Activated CD4-positive, alpha-beta T cell treated with anti-CD3 and anti-CD28 coated beads, Interleukin-2, amount 50 U/mL, for 4 hours (primary cell): ENCODE measurements around the gene THOP1.
A peak's percentile ranks its signal among the peaks of the same experiment; 100 is the strongest.

ENCODE experiments used
- DNase-seq, 2 experiments: peaks; one replicate each; pipeline ENCODE4 v3.0.0-alpha.2; 2020

THOP1 gene

DNA sequence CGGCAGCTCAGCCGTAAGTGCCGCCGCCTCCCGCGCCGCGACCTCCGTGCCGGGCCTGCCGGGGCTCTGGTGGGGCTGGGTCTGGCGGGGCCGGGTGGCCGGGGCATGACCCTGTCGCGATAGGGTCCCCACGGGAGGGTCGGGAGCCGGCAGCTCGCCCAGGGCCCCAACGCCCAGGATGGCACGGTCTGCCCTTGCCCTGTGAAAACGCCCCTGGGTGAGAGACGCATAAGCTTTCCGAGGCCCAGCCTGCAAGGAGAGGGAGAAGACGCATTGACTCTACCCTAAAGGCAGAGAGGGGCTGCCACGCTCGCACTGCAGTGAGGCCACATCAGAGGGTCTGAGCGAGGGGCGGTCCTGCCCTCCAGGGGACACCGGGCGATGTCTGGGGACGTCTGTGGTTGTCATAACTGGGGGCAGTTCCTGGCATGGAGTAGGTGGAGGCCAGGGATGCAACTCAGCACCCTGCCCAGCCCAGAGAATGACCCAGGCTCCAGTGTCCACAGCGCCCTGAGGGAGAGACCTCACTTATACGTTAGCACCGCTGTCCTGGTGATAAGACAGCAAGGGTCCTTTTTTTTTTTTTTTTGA, 34.9 kb downstream of the THOP1 start:
- no peak for DNase-seq

DNA sequence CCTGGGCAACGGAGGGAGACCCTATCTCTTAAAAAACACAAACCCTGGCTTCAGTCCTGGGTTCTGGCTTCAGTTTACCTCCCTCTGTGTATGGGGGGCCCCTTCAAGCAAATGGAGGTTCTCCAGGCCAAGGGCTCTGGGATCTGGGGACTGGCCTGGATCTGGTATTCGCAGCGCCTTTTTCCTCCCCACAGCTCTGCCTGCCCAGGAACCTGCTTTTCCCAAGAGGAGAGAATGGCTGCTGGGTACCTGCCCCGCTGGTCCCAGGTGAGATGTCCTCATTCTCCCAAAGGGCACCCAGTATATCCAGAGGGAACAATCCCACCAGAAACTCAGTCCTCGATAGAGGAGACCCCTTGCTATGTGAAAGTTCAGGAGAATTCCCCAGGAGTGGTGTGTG, 37.5 kb downstream of the THOP1 start:
- DNase-seq: no peak

DNA sequence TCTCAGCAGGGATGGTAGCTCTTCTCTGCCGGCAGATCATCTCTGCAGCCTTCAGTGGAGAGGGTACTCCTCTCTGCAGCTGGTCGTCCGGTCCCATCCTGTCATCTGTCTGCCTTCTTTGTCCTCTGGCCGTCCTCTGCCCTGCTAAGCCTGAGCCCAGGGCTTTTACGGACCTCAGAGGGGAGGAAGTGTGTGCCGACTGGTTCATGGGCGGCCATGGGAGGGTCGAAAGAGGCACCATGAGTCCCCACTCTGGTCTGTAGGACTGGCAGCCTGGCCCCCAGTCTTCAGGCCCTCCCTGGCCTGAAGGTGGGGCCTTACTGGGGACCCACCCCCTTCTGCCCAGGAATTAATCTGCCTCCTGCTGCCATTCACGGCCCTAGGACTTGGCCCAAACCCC, 38.3 kb downstream of the THOP1 start:
- DNase-seq: no peak

DNA sequence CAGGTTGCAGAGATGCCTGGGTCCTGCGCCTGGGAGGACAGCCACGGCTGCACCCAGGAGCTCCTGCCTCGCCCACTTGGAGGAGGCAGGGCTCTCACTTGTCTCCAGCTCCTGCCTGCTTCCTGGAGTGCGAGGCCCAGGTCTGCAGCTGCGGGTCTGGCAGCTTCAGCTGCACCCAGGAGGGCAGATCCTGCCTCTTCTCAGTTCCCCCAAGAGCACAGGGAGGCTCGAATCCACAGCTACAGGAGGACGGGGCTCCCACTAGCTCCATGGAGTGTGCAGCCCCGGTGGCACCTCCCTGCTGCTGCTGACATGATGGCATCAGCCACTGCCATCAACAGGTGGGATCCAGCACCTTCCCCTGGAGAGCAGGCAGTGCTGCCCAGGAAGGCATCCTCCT, 38.8 kb downstream of the THOP1 start:
- no peak for DNase-seq

DNA sequence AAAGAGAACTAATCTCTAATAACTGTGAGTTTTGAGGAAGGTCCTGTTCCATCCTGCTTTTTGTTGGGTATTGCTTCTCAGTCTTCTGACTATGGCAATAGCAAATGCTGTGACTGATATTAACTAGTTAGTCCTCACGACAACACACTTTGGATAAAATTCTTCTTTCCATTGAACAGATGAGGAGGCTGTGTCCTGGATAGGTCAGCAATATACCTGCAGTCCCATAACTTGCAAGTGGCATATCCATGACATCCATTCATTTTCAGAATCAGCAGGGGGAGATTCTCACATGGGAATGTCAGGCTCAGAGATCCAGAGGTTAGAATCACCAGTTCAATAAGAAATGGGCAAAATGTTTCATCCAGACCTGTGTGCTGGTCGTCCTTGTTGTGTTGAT, 41.7 kb downstream of the THOP1 start:
- DNase-seq: no peak

DNA sequence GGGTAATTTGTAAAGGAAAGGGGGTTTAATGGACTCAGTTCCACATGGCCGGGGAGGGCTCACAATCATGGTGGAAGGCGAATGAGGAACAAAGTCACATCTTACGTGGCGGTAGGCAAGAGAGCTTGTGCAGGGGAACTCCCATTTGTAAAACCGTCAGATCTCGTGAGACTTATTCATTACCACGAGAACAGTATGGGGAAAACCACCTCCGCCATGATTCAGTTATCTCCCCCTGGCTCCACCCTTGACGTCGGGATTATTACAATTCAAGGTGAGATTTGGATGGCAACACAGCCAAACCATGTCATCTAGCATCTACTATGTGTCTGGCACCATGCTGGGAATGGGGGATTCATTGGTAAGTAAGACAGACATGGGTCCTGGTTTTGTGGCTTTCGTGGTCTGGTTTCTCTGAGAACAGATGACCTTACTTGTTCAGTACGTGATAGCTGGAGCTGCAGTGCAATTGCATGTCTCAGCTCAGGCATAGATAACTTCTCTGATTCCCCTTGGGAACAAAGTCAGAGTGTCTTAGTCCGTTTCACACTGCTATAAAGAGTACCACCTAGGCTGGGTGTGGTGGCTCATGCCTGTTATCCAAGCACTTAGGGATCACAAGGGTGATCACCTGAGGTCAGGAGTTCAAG, 42.7 kb downstream of the THOP1 start:
- no peak for DNase-seq

DNA sequence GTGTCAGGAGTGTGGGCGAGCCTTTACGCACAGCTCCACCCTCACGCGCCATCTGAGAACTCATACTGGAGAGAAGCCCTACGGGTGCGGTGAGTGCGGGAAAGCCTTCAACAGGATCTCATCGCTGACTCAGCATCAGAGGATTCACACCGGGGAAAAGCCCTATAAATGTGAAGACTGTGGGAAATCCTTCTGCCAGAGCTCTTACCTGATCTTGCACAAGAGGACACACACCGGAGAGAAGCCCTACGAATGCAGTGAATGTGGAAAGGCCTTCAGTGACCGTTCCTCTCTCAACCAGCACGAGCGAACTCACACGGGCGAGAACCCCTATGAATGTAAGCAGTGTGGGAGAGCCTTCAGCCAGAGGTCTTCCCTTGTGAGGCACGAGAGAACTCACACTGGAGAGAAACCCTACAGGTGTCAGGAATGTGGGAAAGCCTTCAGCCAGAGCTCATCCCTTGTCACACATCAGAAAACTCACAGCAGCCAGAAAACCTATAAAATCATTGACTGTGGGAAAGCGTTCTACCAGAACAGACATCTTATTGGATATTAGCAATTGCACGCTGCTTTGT, 49.1 kb downstream of the THOP1 start:
- DNase-seq: no peak

DNA sequence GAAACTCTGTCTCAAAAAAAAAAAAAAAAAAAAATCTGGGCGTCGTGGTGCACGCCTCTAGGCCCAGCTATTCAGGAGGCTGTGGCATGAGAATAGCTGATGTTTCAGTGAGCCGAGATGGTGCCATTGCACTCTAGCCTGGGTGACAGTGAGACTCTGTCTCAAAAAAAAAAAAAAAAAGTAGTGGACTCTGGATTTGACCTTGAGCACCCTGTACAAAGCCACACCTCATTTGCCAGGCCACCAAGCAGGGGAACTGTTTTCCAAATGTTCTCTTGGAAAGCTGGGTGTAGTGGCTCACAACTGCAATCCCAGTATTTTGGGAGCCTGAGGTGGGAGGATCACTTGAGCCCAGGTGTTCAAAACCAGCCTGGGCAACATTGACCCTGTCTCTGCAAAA, 52.1 kb downstream of the THOP1 start:
- no peak for DNase-seq

DNA sequence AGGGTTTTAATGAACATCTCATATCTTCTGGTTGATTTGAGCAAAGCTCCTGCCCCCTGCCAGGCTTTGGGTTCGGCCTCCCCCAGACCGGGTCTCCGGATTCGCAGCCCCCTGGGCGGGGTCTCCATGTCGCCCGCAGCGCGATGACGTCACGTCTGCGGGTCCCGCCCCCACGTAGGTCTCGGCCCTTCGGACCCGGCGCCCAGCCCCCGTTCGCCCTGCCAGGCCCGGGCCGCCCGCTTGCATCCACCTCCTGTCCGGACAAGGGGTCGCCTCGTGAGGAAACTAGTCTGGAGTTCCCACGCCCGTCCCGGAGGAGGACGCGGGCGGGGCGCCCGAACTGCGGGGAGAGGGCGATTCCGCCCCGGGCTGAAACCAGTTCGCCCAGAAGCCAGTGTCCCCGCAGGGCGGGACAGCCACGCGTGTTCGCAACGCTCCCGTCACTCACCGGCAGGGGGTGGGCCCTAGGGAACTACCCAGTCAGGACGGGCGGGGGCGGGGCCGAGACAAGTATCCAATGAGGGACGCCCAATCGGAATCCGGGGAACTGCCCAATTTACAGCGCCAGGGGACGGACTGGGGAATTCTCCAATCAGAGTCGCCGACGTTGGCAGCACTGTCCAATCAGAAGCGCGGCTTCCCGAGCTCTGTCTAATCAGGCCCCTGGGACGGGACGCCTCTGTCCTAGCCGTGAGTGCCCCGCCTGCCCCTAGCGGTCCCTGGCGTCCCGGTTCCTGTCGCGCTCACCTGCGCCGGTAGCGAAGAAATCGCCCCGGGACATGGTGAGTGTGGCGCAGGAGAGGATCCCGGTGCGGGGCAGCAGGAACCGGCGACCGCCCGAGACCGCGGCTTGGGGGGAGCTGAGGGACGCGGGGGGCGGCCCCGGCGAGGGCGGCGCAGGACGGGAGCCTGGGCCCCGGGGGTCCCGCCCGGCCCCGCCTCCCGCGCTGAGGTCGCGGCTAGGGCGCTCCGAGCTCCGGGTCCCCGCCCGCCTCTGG, 55.8 kb downstream of the THOP1 start, which contains the start of gene ZNF555:
Gene ZNF555, plus strand, starts transcription at position 682 of the 998 bp plus-strand sequence. Its CDS starts 98 bp downstream, at position 780.
- DNase-seq: peak; percentile 99

DNA sequence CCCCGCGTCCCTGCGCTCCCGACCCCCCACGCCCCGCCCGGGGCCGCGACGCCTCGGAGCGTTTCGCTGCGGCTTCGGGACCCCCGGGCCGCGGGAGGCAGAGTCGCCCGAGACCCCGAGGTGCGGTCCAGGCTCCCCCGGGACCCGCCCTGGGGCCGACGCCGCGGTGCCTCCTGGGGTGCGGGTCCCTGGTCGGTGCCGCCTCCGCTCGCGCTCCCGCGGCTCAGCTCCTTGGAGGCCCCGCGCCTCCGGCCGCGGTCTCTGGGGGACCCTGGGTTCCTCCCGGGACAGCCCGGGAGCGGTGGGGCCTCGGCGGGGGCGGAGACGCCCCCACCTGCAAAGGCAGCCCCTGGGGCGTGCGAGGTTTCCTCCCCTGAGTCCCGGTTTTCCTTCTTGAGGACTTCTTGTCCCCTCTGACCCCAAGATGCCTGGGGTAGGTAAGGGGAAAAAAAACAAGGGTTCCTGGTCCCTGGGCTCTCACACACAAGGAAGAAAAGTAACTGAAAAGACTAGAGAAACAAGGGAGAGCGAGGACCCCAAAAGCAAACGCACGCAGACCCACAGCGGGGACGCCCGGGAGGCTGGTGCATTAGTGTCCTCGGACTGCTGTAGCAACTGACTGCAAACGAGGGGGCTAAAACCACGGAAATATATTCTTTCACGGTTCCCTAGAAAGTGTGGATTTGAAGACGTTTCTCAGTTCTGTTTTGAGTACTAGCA, 56.7 kb downstream of the THOP1 start:
- DNase-seq: no peak

DNA sequence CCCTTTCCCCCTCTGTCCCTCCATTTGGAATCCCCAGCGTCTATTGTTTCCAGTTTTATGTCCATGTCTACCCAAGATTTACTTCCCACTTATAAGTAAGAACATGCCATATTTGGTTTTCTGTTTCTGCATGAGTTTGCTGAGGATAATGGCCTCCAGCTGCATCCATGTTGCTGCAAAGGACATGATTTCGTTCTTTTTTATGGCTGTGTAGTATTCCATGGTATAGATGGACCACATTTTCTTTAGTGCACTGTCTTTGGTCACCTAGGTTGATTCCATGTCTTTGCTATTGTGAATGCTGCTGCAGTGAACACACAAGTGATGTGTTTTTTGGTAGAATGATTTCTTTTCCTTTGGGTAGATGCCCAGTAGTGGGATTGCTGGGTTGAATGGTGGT, 59.8 kb downstream of the THOP1 start:
- DNase-seq: no peak

DNA sequence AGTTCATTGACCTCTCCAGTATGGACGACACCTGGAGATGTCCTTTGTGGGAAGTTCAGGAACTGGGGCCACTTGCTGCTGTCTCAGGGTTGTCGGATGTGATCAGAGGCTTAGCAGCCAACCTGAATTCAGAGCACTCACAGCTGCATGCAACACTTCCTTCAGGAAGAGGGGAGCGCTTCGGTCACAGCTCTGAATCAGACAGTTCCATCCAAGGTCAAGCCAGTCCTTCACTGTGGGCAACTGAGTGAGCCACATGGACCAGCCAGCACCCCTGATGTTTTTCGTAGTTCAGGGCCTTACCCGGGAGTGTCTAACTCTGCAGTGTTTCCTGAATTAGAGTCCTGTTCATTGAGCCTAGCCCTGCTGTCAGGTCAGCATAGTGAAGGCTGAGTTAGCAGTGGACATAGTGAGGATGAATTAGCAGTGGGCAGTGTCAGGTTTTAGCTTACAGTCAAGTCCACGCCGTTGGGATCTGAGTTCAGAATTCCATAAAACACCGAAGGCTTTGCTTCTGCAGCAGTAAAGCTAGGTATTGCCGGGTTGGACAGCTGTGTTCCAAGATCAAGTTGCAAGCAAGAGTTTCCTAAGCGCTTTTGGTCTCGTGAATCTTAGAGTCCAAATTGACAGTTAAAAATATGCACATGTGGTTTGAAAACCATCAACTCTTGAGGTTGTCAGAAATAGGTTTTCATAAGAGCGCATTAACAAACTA, 61.0 kb downstream of the THOP1 start:
- DNase-seq: no peak

DNA sequence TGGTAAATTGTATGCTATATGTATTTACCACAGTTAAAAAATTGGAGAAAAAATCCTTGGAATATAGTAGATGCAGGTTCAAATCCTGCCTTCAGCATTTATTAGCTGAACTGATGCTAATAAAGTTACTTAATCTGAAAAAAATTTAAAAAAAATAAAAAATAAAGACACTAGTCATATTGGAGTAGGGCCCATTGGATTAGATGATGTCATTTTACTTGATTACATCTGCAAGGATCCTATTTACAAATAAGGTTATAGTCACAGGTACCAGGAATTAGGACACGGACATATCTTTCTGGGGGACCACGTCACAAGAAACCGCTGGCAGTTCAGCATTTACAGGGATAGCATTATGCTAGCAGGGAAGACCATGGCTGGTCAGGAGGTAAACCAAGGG, 62.2 kb downstream of the THOP1 start:
- DNase-seq: no peak

DNA sequence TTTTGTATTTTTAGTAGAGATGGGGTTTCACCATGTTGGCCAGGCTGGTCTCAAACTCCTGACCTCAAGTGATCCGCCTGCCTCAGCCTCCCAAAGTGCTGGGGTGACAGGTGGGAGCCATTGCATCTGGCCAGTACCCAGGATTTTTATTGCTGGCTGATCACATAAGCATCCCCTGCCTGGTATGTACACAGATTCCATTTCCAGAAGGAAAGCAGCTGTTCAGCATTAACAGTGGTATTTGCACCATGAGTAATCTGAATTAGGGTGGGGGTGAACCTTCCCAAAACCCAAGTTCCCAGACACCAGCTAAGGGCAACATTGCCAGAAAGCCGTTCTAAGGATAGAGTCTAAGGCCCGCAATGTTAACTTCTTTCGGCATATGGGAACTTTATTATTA, 63.3 kb downstream of the THOP1 start:
- no peak for DNase-seq

DNA sequence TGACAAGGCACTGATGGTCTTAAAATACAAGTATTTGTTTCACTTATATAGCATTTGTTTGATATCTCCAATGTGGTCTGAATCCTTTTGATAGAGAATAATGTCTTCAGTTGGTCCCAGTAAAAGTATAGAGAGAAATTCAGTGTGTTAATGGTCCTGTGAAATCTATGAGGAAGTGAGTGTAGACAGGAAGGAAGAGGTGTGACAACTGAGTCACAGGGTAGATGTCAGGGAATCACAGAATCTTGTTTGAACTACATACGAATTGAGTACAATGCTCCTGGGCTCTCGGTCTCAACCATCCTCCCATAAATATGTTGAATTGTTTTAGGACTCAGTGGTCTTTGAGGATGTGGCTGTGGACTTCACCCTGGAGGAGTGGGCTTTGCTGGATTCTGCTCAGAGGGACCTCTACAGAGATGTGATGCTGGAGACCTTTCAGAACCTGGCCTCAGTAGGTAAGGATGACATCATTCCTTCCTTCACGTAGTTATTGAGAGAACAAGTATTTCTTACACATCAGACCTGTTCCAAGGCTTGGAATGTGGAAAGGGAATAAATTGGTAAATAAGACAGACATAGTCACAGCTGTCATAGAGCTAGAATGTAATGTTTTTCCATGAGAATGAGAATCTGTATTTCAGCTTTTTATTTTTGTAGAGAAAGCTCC, 65.1 kb downstream of the THOP1 start:
- DNase-seq: no peak

DNA sequence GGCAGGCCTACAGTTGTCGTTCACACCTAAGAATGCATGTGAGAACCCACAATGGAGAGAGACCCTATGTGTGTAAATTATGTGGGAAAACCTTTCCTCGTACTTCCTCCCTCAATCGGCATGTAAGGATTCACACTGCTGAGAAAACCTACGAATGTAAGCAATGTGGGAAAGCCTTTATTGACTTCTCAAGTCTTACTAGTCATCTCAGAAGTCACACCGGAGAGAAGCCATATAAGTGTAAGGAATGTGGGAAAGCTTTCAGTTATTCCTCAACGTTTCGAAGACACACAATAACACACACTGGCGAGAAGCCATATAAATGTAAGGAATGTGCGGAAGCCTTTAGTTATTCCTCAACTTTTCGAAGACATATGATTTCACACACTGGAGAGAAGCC, 67.3 kb downstream of the THOP1 start:
- no peak for DNase-seq

DNA sequence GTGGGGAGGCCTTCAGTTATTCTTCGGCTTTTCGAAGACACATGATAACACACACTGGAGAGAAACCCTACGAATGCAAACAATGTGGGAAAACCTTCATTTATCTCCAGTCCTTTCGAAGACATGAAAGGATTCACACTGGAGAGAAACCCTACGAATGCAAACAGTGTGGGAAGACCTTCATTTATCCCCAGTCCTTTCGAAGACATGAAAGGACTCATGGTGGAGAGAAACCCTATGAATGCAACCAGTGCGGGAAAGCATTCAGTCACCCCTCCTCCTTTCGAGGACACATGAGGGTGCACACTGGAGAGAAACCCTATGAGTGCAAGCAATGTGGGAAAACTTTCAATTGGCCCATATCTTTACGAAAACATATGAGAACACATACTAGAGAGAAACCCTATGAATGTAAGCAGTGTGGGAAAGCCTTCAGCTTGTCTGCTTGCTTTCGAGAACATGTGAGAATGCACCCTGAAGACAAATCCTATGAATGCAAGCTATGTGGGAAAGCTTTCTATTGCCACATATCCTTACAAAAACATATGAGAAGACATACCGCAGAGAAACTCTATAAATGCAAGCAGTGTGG, 67.8 kb downstream of the THOP1 start:
- no peak for DNase-seq

DNA sequence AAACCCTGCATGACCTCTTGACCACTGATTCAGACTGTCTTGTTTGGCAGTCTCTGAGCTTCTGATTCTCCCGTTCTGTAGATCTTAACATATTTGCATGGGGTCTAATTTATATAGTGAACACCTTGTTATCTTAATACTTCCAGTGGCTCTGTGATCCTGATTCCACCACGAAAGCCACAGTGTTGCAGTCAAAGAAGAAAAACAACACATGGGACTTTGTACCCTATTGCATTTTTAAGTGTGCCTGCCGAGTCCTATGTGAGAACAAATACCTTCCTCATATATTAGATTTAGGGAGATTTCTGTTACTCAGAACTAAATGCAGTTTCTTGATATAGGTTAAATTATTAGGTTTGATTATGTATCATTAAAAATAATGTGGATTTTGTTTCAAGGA, 69.5 kb downstream of the THOP1 start:
- no peak for DNase-seq

DNA sequence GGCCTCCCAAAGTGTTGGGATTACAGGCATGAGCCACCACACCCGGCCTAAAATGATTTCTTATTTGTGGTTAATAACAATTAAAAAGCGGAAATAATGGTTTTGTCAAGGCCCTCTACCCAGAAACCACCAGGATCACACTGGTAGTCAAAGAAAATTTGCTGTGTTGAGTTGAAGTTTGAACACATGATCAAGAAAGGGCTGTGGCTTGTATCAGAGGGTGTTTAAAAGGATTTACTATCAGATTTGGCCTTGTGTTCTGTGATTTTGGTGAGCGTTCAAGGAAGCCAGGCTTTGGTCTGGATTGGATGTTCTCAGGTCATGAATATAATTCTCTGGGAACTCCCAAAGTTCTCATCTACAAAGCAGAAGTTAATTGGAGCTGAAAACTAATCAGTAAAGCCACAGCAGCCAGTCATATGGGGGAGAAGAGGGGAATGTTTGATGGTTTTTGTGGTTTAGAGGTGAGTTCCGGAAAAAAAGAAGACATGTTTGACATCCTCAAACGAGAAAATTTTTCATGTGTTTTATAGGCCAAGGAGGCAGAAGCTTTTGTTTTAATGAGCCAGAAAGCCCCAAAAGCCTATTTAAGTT, 71.3 kb downstream of the THOP1 start:
- no peak for DNase-seq

DNA sequence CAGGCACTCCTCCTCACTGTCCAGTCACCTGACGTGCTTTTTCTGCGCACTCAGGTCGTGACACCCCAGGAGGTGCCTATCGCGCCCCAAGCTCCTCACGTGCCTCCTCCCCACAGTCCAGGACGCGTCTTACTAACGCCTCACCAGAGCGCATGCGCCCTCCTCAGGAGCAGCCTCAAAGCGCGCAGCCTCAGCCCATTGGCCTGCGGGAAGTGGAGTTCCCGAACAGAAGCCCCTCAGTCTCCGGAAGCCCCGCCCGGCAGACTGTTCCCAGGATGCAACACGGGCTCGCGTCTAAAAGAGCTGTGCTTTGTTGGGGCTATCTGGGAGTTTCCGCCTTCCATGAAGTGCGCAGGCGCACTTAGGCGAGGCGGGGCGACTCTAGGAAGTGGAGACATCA, 73.6 kb downstream of the THOP1 start:
- DNase-seq: no peak

DNA sequence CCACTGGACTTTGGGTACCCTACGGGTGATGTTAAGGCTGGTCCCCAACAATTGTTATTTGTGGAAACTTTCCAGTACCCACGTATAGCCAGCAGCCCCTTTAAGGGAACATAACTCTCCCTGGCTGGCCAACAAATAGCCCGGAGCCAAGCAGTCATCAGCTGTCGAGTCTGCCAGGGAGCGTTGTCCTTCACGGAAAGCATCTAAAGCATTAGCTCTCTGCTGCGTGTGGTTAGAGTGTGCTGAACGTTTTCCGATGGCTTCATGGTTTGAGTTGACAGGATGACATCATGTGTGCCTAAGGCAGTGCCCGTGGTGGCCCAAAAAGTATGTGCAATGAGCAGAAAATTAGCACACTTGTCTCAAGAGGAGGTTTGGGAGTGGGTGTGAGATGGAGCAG, 78.5 kb downstream of the THOP1 start:
- DNase-seq: no peak
